PC-3 (cell line): Measurements from ENCODE around the gene DIAPH1. TPM values are rescaled to one million over a fixed set of nuclear protein-coding genes. Genes with fewer than 3 reads are reported as not detected.

ENCODE experiments used
- ATAC-seq: fragments of 200-7000 bp; cut with Tn5 transposase; 2 replicates; pipeline ENCODE4 v1.9.1; 2020; ENCODE audit warnings: mild to moderate bottlenecking, moderate library complexity
- BruUV-seq: library from RNA; stranded (reverse); fragments of 400-500 nt; replicated peaks from 2 replicates; lab custom pipeline; 2021; lab: Mats Ljungman, UMichigan
- CTCF ChIA-PET: fragments of 300-600 bp; sonication (Branson Sonifier 250); formaldehyde crosslinking; loops from one replicate; lab custom pipeline; 2022; ENCODE audit warnings: antibody characterized with exemption; lab: Charles Lee
- POLR2A ChIA-PET: fragments of 300-600 bp; sonication (Branson Sonifier 250); formaldehyde crosslinking; loops from one replicate; lab custom pipeline; 2022; ENCODE audit warnings: antibody characterized with exemption; ENCODE audit not compliant: unreplicated experiment; lab: Charles Lee
- DNase-seq: peaks from one replicate; pipeline ENCODE4 v3.0.0-alpha.2; 2015
- H2AFZ ChIP-seq: fragments of 300-600 bp; sonication (generic); 2 replicates; pipeline ENCODE4 v1.6.0; 2016; ENCODE audit warnings: antibody characterized with exemption, low read length
- H3F3A ChIP-seq: fragments of 300-600 bp; sonication (generic); one replicate; pipeline ENCODE4 v1.6.0; 2017; ENCODE audit warnings: antibody characterized with exemption, low read length, control low read depth, mild to moderate bottlenecking; ENCODE audit not compliant: unreplicated experiment
- H3K27ac ChIP-seq: fragments of 300-600 bp; sonication (generic); 2 replicates; pipeline ENCODE4 v1.5.1; 2016; ENCODE audit warnings: mild to moderate bottlenecking, low read length
- H3K27me3 ChIP-seq: fragments of 300-600 bp; sonication (generic); 2 replicates; pipeline ENCODE4 v1.6.1; 2016; ENCODE audit warnings: low read length, mixed read lengths
- H3K36me3 ChIP-seq: fragments of 300-600 bp; sonication (generic); 2 replicates; pipeline ENCODE4 v1.6.1; 2016; ENCODE audit warnings: low read depth, mixed run types, low read length, mixed read lengths
- H3K4me1 ChIP-seq: fragments of 300-600 bp; sonication (generic); 2 replicates; pipeline ENCODE4 v1.5.1; 2016; ENCODE audit warnings: low read length; ENCODE audit not compliant: insufficient read depth
- H3K4me2 ChIP-seq: fragments of 300-600 bp; sonication (generic); 2 replicates; pipeline ENCODE4 v1.6.0; 2016; ENCODE audit warnings: low read length
- H3K4me3 ChIP-seq: fragments of 300-600 bp; sonication (generic); 2 replicates; pipeline ENCODE4 v1.5.1; 2016; ENCODE audit warnings: mild to moderate bottlenecking, low read length, mixed read lengths
- H3K79me2 ChIP-seq: fragments of 300-600 bp; sonication (generic); 2 replicates; pipeline ENCODE4 v1.6.1; 2017; ENCODE audit warnings: low read length, mixed read lengths
- H3K9ac ChIP-seq: fragments of 300-600 bp; sonication (generic); 2 replicates; pipeline ENCODE4 v1.6.0; 2016; ENCODE audit warnings: mild to moderate bottlenecking, low read length
- H3K9me2 ChIP-seq: fragments of 300-600 bp; sonication (generic); replicated peaks from 2 replicates; pipeline ENCODE4 v1.6.1; 2016; ENCODE audit warnings: mixed run types, low read length, mixed read lengths
- H3K9me3 ChIP-seq: fragments of 300-600 bp; sonication (generic); 2 replicates; pipeline ENCODE4 v1.6.1; 2016; ENCODE audit warnings: low read length, mixed read lengths
- H4K20me1 ChIP-seq: fragments of 300-600 bp; sonication (generic); 2 replicates; pipeline ENCODE4 v1.6.1; 2016; ENCODE audit warnings: low read length, mixed read lengths
- CTCF ChIP-seq: fragments of 300-600 bp; sonication (generic); conservative IDR thresholded peaks from 2 replicates; pipeline ENCODE4 v1.5.1; 2017; ENCODE audit warnings: antibody characterized with exemption, low read depth, mild to moderate bottlenecking, low read length
- EZH2 ChIP-seq: fragments of 300-600 bp; sonication (generic); IDR thresholded peaks from one replicate; pipeline ENCODE4 v1.6.1; 2017; ENCODE audit warnings: antibody characterized with exemption, mild to moderate bottlenecking, low read length; ENCODE audit not compliant: unreplicated experiment
- EZH2phosphoT487 ChIP-seq: fragments of 300-600 bp; sonication (generic); IDR thresholded peaks from 2 replicates; pipeline ENCODE4 v1.6.1; 2018; ENCODE audit warnings: mild to moderate bottlenecking, antibody characterized with exemption, low read length, borderline replicate concordance
- intact Hi-C: fragments of 100-400 bp; cut with micrococcal nuclease; formaldehyde crosslinking; loops from 2 replicates; pipeline ENCODE4 v1.9.0; 2023
- total RNA-seq: library from RNA; depleted of rRNA; stranded (reverse); fragments of >200 nt; gene quantifications from 2 replicates; pipeline ENCODE4 v1.2.3, GENCODE V29; 2014

Gene DIAPH1
- total RNA-seq, 1 experiment from 2014 or later: 51.9 TPM

GRCh38 chr5:141557681-141558136 lies 61.1 kb downstream of the DIAPH1 start:
- H3K27me3 ChIP-seq: no peaks in the 10 kb centered on the region
- H3K9me2 ChIP-seq: no peaks in the 10 kb centered on the region
- no peaks in the 10 kb centered on the region for H3F3A ChIP-seq
- H3K4me3 ChIP-seq: peak overlapping the region; percentile 38
- H3K4me1 ChIP-seq: peaks cover 36% of the 10 kb centered on the region
- BruUV-seq: no TSS peak
- ATAC-seq (peak; percentile 80), DNase-seq (peak; percentile 93)
- CTCF ChIA-PET: interaction anchor here (0.9 to 1.3 kb wide), 3 partner anchors 193 to 463 kb away, joined by 3 to 9 read pairs (median 8); partner anchors contain the start of genes PCDHB2, PCDHGA1 and PCDHGA5
- peak overlapping the region; percentile 74 for H3K4me2 ChIP-seq
- peak overlapping the region; percentile 48; the same call in 1 of the 2 replicates for H2AFZ ChIP-seq
- peak overlapping the region; percentile 74 for H3K9ac ChIP-seq
- H3K9me3 ChIP-seq: no peaks in the 10 kb centered on the region
- POLR2A ChIA-PET: no interaction called here
- H3K27ac ChIP-seq: peak overlapping the region; percentile 98
- H3K79me2 ChIP-seq: 0 out of 2 replicates have a peak, but pooled peaks cover 4% of the 10 kb centered on the region
- TF ChIP-seq CTCF: peak; percentile 84
- TF ChIP-seq EZH2phosphoT487: no peak
- H3K36me3 ChIP-seq: peaks cover 29% of the 10 kb centered on the region; the same call in 1 of the 2 replicates
- H4K20me1 ChIP-seq: no peaks in the 10 kb centered on the region
- intact Hi-C loops: no loop called here

- H2AFZ ChIP-seq: no peak overlapping the region
- H3K9ac ChIP-seq: no peak overlapping the region
- ATAC-seq (no peak), DNase-seq (no peak)
- no peaks in the 10 kb centered on the region for H3K79me2 ChIP-seq
- H3K27me3 ChIP-seq: no peaks in the 10 kb centered on the region
- H3K9me2 ChIP-seq: no peaks in the 10 kb centered on the region
- intact Hi-C loops: no loop called here
- BruUV-seq: no TSS peak
- CTCF ChIA-PET: no interaction called here
- H3K4me3 ChIP-seq: no peak overlapping the region
- TF ChIP-seq CTCF: no peak
- TF ChIP-seq EZH2phosphoT487: no peak
- TF ChIP-seq EZH2: no peak
- H3K9me3 ChIP-seq: no peaks in the 10 kb centered on the region
- no peak overlapping the region for H3K27ac ChIP-seq
- peaks cover 51% of the 10 kb centered on the region for H3K36me3 ChIP-seq
- H3K4me2 ChIP-seq: no peak overlapping the region
- no peaks in the 10 kb centered on the region for H4K20me1 ChIP-seq
- no peaks in the 10 kb centered on the region for H3F3A ChIP-seq
- POLR2A ChIA-PET: no interaction called here
- H3K4me1 ChIP-seq: no peaks in the 10 kb centered on the region
Measured at GRCh38 chr5:141547921-141548320, 70.9 kb downstream of the DIAPH1 start.

GRCh38 chr5:141547488-141547887 lies 71.3 kb downstream of the DIAPH1 start:
- DNase-seq (no peak), ATAC-seq (no peak)
- TF ChIP-seq CTCF: no peak
- no peak for TF ChIP-seq EZH2phosphoT487
- no peak for TF ChIP-seq EZH2
- Histone ChIP-seq H4K20me1 (no peaks in the 10 kb centered on the region), H3K4me2 (no peak overlapping the region), H3K4me1 (no peaks in the 10 kb centered on the region), H3K27me3 (no peaks in the 10 kb centered on the region), H3K9ac (no peak overlapping the region), H2AFZ (no peak overlapping the region), H3K36me3 (peaks cover 49% of the 10 kb centered on the region), H3K4me3 (no peak overlapping the region), H3K79me2 (no peaks in the 10 kb centered on the region), H3K27ac (no peak overlapping the region), H3K9me3 (no peaks in the 10 kb centered on the region), H3F3A (no peaks in the 10 kb centered on the region), H3K9me2 (no peaks in the 10 kb centered on the region)
- intact Hi-C loops: no loop called here
- ChIA-PET POLR2A (no interaction called here), CTCF (no interaction called here)
- BruUV-seq: no TSS peak
